CD4-positive, alpha-beta T cell treated with Interleukin-21 for 1 hour (primary cell): Measurements from ENCODE around the gene DNMT3L.
"Not testable (repeated sequence)": the region's sequence is repeated elsewhere in the genome, so short reads cannot be mapped to it uniquely, and the experiment has no call there.

Source experiments
- DNase-seq: peaks from one replicate; pipeline ENCODE4 v3.0.0-alpha.2; 2020

Gene DNMT3L

DNA sequence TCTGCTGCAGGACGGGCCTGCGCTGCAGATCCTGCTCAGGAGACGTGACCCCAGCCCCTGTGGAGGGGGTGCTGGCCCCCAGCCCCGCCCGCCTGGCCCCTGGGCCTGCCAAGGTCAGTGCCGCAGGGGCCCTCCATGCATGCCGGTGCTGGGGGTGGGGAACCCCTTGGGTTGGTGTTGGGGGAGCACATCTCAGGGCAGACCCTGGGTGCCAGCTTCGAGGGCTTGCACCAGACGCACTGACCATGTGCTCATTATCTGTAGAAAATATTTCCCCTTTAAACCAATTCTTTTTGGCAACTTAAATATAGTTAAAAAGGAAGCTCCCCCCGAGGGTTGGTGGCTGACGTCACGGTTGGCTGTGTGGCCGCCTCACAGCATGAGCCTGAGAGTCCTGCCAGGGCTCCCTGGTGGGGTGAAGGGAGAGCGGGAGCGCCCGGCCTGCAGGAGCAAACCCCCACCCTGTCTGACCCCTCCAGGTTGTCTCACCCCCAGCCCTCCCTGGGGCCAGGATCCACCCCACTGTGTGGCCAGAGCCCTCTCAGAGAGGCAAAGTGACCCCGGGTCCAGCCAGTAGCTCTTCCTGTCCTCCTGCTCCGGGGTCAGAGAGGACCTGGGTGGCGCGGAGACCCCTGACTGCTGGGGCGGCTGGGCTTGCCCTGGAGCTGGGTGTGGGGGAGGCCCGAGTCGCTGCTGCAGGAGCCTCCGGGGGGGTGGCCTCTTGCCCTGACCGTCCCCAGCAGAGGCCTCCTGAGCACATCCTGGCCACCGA lies 32.9 kb upstream of the DNMT3L start:
- peak; percentile 26 for DNase-seq

GRCh38 chr21:44293551-44294231 lies 32.0 kb upstream of the DNMT3L start:
- peak; percentile 67 for DNase-seq

DNA sequence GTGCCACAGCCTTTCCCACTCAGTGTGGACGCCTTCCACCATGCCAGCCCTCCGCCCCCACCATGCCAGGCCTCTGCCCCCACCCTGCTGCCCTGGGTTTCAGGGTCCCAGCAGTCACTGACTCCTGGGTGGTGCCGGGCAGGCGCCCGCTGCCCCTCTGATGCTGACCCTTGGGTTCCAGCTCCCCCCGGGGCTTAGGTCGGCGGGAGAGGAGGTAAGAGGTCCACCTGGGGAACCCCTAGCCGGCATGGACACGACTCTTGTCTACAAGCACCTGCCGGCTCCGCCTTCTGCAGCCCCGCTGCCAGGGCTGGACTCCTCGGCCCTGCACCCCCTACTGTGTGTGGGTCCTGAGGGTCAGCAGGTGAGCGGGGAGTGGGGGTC lies 31.1 kb upstream of the DNMT3L start:
- DNase-seq = no peak

GRCh38 chr21:44291936-44292811 lies 30.5 kb upstream of the DNMT3L start:
- DNase-seq = no peak

GRCh38 chr21:44291078-44291935 lies 29.6 kb upstream of the DNMT3L start:
- DNase-seq = no peak

DNA sequence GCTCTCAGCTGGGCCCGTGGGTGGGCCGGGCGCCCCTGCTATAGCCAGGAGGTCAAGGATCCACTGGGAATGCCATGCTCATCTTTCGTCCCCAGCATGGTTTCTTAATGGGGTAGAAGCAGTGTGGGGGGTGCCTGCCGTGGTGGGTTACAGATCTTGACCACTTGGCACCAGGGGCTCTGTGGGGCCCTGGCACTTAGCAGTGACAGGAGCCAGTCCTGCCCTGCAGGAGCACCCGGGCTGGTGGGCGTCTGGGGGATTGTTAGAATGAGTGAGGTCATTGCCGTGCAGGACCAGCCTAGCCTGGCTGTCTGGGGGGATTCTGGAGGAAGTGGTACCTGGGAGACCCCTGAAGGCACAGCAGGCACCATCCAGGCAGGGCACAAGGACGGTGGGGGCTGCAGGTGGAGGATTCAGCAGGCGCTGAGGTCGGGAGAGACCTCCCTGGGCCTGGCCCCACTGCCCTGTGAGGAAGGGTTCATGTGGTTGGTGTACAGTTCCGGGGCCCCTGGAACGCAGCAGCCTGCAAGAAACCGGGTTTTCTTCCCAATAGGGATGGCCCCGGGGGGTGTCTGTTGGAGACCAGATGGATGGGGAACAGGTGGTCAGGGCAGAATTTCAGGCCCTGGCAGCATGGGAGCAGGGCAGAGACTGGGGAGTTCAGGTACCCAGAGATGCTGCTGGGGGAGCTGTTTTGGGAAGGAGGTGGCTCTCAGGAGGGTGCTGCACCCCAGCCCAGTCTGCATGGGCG lies 28.8 kb upstream of the DNMT3L start:
- DNase-seq = no peak

- DNase-seq = no peak
Measured at GRCh38 chr21:44289381-44290010, 27.8 kb upstream of the DNMT3L start.

DNA sequence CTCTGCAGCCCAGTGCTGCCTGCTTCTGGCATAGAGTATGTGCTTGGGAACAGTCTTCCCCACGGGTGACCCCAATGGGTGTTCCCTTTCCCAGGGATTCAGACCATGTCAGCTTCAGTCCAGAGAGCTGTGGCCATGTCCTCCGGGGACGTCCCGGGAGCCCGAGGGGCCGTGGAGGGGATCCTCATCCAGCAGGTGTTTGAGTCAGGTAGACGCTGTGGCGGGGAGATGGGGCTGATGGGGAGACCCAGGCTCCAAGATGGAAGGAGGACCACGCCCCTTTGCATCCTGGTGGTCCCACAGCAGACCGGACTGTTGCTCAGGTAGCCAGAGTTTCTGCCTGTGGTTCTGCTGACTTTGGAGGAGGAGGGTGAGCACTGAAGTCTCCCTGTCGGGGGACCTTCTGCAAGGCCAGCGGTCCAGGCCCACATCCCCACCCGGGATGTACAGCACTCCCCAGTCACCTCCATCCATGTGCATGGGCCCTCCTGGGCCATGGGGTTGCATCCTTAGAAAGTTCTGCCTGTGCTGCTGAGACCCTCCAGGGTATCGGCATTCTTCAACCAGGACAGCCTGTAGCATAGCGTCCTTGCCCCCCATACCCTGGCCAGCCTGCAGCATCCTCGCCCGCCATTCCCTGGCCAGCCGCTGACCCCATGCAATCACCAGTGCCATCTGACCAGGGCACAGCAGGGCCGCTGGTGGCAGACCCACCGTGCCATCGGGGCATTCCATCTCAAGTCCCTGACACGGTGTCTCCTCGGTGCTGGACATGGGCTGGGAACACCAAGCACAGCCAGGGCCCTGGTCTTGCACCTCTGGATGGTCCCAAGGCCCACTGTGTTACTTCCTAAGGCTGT lies 26.8 kb upstream of the DNMT3L start:
- no peak for DNase-seq

DNA sequence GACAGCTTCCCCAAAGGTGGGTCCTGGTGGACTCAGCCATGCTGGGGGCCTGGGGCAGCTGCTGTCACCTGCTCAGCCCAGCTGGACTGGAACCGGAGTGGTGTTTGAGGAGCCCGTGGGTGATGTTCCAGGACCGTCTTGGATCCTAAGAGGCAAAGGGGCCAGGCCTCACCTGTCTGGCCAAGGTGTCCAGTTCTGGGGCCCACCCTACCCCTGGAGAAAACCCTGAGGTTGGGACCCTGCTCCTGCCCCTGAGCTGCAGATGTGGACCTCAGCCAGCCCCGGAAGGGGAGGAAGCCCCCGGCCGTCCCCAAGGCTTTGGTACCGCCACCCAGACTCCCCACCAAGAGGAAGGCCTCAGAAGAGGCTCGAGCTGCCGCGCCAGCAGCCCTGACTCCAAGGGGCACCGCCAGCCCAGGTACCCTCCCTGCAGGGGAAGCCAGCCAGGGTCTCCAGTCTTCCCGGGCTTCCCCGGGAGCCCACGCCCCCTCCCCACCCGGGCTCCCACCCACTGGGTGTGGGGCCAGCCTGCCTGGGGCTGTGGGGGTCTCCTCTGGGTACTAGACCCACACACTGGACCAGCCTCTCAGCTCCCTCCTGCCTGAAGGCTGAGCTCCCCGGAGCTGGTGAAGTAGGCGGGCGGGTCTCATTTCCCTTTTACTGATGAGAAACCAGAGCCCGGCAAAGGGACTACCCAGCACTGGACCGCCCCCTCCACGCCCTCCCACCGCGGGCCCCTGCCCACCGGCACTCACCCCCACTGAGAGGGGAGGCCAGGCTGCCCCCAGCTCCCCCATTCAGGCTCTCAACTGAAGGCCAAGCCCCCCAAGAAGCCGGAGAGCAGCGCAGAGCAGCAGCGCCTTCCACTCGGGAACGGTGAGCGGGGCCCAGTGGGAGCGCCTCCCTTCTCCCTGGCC lies 25.3 kb upstream of the DNMT3L start:
- no peak for DNase-seq

DNA sequence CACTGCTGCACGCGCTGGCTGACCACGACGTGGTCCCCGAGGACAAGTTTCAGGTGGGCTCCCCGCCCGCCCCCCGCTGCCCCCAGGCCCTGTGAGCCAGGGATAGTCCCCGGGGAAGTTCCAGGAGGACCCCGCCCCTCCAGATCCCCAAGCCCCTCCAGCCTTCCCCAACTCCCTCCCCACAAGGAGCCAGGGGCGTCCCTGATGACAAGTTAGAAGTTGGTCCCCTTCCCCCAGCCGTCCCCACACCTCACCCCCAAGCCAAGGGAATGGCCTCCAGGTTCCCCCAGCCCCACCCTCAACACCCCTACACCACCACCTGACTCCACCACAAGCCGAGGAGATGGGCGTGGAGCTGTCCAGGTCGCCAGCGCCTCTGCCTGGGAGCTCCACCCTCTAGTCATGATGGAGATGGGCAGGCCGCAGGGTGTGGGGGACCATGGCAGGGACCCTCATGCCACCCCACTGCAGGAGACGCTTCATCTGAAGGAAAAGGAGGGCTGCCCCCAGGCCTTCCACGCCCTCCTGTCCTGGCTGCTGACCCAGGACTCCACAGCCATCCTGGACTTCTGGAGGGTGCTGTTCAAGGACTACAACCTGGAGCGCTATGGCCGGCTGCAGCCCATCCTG lies 24.5 kb upstream of the DNMT3L start:
- DNase-seq = no peak

GRCh38 chr21:44285138-44285992 lies 23.7 kb upstream of the DNMT3L start, which contains the start of gene AIRE:
TSS of gene AIRE (plus strand) at chr21:44285876. CDS start at chr21:44286007, 131 bp downstream.
- no peak for DNase-seq

DNA sequence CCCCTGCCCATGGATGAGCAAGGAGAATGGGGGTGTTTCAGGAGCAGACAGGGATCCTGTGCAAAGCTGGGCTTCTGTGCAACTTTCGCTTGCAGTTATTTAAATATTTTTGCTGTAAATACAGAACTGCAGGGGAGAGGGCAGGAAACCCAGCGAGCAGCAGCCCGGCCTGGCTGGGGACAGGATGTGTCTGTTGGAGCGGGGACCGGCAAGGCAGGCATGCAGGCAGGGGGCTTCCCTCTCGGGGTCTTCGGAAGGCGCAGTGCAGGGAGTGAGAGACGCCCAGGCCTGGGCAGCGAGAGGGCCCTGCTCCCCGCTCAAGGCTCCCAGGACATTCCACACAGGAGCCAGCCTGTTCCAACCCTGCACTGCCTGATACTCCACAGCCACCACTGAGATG lies 22.3 kb upstream of the DNMT3L start:
- DNase-seq = no peak

GRCh38 chr21:44283211-44283785 lies 21.6 kb upstream of the DNMT3L start:
- DNase-seq = not testable (repeated sequence)

DNA sequence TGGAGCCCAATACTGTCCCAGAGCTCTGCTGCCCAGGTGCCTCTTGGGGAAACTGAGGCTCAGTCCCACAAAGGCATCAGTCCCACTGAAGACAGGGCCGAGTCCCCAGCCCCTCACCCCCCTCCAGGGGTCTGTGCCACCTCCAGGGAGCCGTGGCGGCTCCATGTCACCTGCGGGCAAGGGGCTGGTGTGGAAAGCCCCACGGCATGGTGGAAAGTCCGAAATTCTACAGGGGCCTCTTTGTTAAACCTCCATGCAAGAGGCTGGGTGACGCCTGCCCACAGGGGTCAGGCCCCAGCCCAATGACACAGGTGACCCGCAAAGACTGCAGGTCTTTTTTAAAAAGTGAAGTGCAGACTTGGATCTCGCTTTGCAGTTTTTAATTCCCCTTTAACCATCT lies 20.7 kb upstream of the DNMT3L start:
- no peak for DNase-seq

- DNase-seq = no peak
Measured at GRCh38 chr21:44281801-44282200, 20.1 kb upstream of the DNMT3L start.

DNA sequence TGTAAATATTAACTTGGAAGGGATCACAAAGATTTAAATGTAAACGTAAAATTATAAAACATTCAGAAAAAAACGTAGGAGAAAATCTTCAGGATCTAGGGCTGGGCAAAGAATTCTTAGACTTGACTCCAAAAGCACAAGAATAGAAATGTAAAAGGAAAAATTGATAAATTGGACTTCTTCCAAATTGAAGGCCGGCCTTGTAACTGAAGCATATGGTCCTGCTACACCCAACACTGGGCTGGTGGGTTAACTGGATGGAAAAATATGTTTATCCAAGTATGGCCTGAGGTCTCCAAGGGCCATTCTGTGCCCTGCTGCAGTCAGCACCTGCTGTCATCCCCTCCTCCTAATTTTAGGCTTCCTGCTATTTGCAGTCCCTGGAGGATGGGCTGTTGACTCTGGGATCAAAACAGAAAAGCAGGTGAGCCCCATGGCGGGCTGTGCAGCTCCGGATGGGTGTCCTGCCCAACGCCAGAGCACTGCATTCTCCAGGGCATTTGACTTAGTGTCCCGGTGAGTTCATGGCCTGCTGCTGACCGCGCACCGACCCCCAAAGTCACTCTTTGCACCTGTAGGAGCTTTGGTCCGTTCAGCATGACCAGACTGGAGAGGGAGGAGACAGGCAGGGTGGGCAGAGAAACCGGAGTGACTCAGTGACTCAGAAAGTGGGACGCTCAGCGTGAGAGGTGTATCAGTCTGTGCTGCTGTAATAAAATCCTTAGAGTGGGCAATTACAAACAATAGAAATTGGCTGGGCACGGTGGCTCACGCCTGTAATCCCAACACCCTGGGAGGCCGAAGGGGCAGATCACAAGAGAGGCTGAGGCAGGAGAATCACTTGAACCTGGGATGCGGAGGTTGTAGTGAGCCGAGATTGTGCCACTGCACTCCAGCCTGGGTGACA lies 17.9 kb upstream of the DNMT3L start:
- no peak for DNase-seq
